Chondrocyte (in vitro differentiated cells): Measurements from ENCODE around the gene NFIX. TPM values are rescaled to one million over a fixed set of nuclear protein-coding genes. Genes with fewer than 3 reads are reported as not detected.

ENCODE experiments used
- DNase-seq: peaks from one replicate; pipeline ENCODE4 v3.0.0; 2021; ENCODE audit warnings: mixed read lengths, low spot score
- H3K27ac Mint-ChIP-seq: one replicate; pipeline ENCODE4 v1.8.0; 2021; ENCODE audit warnings: mild to moderate bottlenecking, moderate library complexity, mixed read lengths; ENCODE audit not compliant: unreplicated experiment
- H3K27me3 Mint-ChIP-seq: 2 replicates; pipeline ENCODE4 v1.8.0; 2021; ENCODE audit warnings: low read depth, mixed read lengths
- H3K36me3 Mint-ChIP-seq: 2 replicates; pipeline ENCODE4 v1.8.0; 2021; ENCODE audit warnings: low read depth, mixed read lengths
- H3K4me1 Mint-ChIP-seq: 2 replicates; pipeline ENCODE4 v1.8.0; 2021; ENCODE audit warnings: low read depth, mild to moderate bottlenecking, mixed read lengths
- H3K4me3 Mint-ChIP-seq: one replicate; pipeline ENCODE4 v1.8.0; 2021; ENCODE audit warnings: mild to moderate bottlenecking, moderate library complexity, mixed read lengths; ENCODE audit not compliant: unreplicated experiment
- H3K9me3 Mint-ChIP-seq: 2 replicates; pipeline ENCODE4 v1.8.0; 2021; ENCODE audit warnings: low read depth, mixed read lengths
- total RNA-seq: library from RNA; stranded (reverse); gene quantifications from 3 replicates; pipeline ENCODE4 v1.2.1, GENCODE V29; 2021
- TF ChIP-seq, protein P1 (sequence below): fragments of 200-600 bp; sonication (generic); IDR thresholded peaks from 2 replicates; pipeline ENCODE4 v1.5.0; 2021; ENCODE audit warnings: antibody characterized with exemption, mild to moderate bottlenecking, moderate library complexity

Gene NFIX
- total RNA-seq, 1 donor from 2014 or later, result 98.9 TPM

GRCh38 chr19:13035820-13036365, 40.6 kb downstream of the NFIX start:
- DNase-seq, result no peak
- TF ChIP-seq, protein P1, sequence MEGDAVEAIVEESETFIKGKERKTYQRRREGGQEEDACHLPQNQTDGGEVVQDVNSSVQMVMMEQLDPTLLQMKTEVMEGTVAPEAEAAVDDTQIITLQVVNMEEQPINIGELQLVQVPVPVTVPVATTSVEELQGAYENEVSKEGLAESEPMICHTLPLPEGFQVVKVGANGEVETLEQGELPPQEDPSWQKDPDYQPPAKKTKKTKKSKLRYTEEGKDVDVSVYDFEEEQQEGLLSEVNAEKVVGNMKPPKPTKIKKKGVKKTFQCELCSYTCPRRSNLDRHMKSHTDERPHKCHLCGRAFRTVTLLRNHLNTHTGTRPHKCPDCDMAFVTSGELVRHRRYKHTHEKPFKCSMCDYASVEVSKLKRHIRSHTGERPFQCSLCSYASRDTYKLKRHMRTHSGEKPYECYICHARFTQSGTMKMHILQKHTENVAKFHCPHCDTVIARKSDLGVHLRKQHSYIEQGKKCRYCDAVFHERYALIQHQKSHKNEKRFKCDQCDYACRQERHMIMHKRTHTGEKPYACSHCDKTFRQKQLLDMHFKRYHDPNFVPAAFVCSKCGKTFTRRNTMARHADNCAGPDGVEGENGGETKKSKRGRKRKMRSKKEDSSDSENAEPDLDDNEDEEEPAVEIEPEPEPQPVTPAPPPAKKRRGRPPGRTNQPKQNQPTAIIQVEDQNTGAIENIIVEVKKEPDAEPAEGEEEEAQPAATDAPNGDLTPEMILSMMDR, result peak; percentile 17
- Mint-ChIP-seq H3K36me3 (peaks cover 8% of the 10 kb centered on the region), H3K4me1 (peaks cover 82% of the 10 kb centered on the region), H3K4me3 (no peak overlapping the region), H3K9me3 (no peaks in the 10 kb centered on the region), H3K27ac (peak overlapping the region; percentile 82), H3K27me3 (no peaks in the 10 kb centered on the region)

DNA sequence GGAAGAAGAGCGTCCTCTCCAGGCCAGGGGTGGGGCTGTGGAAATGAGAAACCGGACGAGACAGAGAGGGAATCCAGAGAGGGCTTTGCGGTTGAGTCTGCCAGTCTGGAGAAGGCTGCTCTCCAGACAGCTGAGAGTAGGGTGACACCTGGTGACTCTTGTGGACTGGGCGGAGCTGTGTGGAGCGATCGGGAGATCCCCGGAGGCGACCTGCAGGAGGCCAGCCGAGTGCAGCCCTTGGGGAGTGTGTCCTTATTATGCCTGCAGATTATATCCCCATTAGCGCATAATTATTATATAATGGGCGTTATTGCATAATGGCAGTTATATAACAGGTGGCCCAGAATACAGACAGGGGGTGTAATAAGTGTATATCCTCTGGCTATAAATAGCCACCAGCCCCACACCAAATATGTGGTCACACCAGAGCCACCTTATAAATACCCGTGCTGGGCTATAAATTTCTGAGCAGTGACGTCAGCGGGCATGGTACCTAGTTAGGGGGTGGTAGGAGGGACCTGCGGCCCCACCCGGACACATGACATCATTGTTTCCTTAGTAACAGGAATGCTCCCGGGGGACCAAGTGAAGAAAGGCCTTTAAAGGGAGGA, 41.2 kb downstream of the NFIX start:
- TF ChIP-seq, protein P1, result peak; percentile 8
- no peak for DNase-seq
- H3K27me3 Mint-ChIP-seq, result no peaks in the 10 kb centered on the region
- H3K27ac Mint-ChIP-seq, result peak overlapping the region; percentile 82
- H3K36me3 Mint-ChIP-seq, result peaks cover 8% of the 10 kb centered on the region
- peaks cover 83% of the 10 kb centered on the region for H3K4me1 Mint-ChIP-seq
- H3K4me3 Mint-ChIP-seq, result no peak overlapping the region
- no peaks in the 10 kb centered on the region for H3K9me3 Mint-ChIP-seq

DNA sequence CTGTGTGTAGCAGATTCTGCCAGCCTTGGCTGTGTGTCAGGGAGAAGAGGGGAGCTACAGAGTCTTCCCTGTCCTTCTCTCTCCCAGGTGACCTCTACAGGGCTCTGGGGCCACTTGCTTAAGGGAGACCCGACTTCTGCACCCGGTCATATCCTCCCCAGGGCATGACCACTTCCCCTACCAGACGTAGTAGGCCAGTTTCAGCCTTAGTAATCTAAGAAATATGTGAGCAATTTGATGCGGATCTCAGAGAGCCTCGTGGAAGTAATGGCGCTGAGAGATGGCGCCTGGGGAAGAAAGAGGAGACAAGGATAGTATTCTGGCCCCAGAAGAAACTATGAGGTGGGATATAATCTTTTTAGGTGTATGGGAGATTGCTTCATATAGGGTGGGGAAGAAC, 41.9 kb downstream of the NFIX start:
- no peak overlapping the region for H3K4me3 Mint-ChIP-seq
- no peaks in the 10 kb centered on the region for H3K9me3 Mint-ChIP-seq
- peaks cover 76% of the 10 kb centered on the region for H3K4me1 Mint-ChIP-seq
- TF ChIP-seq, protein P1, result no peak
- peak overlapping the region; percentile 82 for H3K27ac Mint-ChIP-seq
- no peaks in the 10 kb centered on the region for H3K27me3 Mint-ChIP-seq
- H3K36me3 Mint-ChIP-seq, result peaks cover 8% of the 10 kb centered on the region
- no peak for DNase-seq

DNA sequence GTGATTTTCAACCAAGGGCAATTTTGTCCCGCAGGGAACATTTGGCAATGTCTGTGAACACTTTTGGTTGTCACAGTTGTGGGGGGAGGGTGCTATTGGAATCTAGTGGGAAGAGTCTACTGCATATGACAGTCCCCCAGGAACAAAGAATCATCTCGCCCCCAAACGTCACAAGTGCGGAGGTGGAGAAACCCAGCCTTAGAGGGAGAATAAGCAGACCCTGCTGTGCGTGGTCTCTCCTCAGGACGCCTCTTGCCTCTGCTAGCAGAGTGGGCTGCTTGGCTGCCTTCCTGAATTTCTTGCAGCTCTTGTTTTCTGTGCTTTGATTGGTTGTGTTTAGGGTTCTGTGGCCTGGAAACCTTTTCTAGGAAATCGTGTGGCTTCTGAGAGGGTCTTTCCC, 42.5 kb downstream of the NFIX start:
- H3K27ac Mint-ChIP-seq, result peak overlapping the region; percentile 82
- H3K9me3 Mint-ChIP-seq, result no peaks in the 10 kb centered on the region
- H3K4me1 Mint-ChIP-seq, result peaks cover 76% of the 10 kb centered on the region
- H3K36me3 Mint-ChIP-seq, result peaks cover 8% of the 10 kb centered on the region
- TF ChIP-seq, protein P1, result no peak
- no peak for DNase-seq
- H3K27me3 Mint-ChIP-seq, result no peaks in the 10 kb centered on the region
- no peak overlapping the region for H3K4me3 Mint-ChIP-seq

GRCh38 chr19:13038306-13039210, 43.3 kb downstream of the NFIX start:
- TF ChIP-seq, protein P1, result no peak
- Mint-ChIP-seq H3K27me3 (no peaks in the 10 kb centered on the region), H3K4me3 (no peak overlapping the region), H3K9me3 (no peaks in the 10 kb centered on the region), H3K36me3 (peaks cover 8% of the 10 kb centered on the region), H3K4me1 (peaks cover 74% of the 10 kb centered on the region), H3K27ac (no peak overlapping the region)
- DNase-seq, result no peak
